Measurements from ENCODE around the gene ADGRG3. TPM values are rescaled to one million over a fixed set of nuclear protein-coding genes. Genes with fewer than 3 reads are reported as not detected.

The ADGRG3 gene
- total and polyA plus RNA-seq, 9 of the 15 experiments (the other 6 are each of a cell fraction or from before 2014, with no cell fraction given): 0.09 to 0.52 (median 0.14) TPM; not detected in 3

DNA sequence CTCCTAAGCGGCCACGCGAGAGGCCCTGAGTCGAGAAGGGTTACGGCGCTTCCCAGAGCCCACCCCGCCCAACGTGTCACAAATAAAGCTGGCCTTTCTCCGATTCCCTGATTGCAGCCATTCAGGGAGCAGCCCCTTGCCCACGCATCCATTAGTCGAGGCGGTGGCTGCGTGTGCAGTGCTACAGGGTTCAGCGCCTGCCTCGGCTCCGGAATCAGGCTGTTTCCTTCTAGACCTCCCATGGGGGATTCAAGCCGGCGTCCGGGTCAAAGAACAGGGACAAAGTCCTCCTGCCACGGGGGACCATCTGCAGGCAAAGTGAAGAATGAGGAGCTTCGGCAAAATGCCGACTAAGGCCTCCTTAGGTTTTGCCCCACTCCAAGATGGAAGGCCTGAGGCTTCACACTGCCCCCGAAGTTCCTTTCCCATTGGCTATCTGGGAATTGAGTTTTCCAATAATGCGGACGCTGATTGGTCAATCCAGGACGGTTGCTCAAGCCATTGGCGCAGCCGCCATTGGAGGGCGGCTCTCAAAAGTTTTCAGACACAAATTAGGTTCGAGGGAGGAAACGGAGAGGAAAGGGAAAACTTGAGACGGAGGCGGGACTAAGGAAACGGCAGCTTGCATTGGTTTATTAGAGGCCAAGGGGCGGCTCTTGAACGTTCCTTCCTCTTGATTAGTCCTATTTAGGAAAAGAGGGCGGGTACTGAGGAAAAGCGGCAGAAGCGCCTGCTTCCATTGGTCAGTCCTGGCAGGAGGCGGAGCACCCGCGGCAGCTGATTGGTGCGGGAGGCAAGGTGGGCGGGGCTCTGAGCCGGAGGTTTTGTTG is 67.0 kb downstream of the ADGRG3 start (continued):
- TF ChIP-seq, protein P1, sequence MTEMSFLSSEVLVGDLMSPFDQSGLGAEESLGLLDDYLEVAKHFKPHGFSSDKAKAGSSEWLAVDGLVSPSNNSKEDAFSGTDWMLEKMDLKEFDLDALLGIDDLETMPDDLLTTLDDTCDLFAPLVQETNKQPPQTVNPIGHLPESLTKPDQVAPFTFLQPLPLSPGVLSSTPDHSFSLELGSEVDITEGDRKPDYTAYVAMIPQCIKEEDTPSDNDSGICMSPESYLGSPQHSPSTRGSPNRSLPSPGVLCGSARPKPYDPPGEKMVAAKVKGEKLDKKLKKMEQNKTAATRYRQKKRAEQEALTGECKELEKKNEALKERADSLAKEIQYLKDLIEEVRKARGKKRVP (CRISPR knock-in tag; IDR thresholded peaks at IDR 0.05): no peak
- TF ChIP-seq BRF1 (IDR thresholded peaks at IDR 0.05; ENCODE audit: borderline replicate concordance, extremely low read depth, insufficient read length) (no peak), JUND (IDR thresholded peaks at IDR 0.05; ENCODE audit: borderline replicate concordance, low read depth, low read length) (0 out of 2 replicates have a peak, but pooled peaks have one; percentile 4), JUND (tag; IDR thresholded peaks at IDR 0.05; ENCODE audit: borderline replicate concordance, low read depth, low read length) (0 out of 3 replicates have a peak, but pooled peaks have one; percentile 27), NR4A1 (CRISPR knock-in tag; IDR thresholded peaks at IDR 0.05) (no peak), NR4A1 (tag; IDR thresholded peaks at IDR 0.05) (no peak), MCM2 (IDR thresholded peaks at IDR 0.05; ENCODE audit: low read depth) (no peak), KLF6 (CRISPR knock-in tag; IDR thresholded peaks at IDR 0.05; ENCODE audit: borderline replicate concordance) (no peak), ZNF274 (IDR thresholded peaks at IDR 0.05; ENCODE audit: borderline replicate concordance, low read depth, low read length) (no peak), CHCHD3 (CRISPR knock-in tag; IDR thresholded peaks at IDR 0.05) (no peak), ZNF41 (CRISPR knock-in tag; conservative IDR thresholded peaks at IDR 0.05) (no peak), SMARCA5 (IDR thresholded peaks at IDR 0.05) (no peak), KDM2B (CRISPR knock-in tag; IDR thresholded peaks at IDR 0.05) (no peak)
- TF ChIP-seq, protein P2, sequence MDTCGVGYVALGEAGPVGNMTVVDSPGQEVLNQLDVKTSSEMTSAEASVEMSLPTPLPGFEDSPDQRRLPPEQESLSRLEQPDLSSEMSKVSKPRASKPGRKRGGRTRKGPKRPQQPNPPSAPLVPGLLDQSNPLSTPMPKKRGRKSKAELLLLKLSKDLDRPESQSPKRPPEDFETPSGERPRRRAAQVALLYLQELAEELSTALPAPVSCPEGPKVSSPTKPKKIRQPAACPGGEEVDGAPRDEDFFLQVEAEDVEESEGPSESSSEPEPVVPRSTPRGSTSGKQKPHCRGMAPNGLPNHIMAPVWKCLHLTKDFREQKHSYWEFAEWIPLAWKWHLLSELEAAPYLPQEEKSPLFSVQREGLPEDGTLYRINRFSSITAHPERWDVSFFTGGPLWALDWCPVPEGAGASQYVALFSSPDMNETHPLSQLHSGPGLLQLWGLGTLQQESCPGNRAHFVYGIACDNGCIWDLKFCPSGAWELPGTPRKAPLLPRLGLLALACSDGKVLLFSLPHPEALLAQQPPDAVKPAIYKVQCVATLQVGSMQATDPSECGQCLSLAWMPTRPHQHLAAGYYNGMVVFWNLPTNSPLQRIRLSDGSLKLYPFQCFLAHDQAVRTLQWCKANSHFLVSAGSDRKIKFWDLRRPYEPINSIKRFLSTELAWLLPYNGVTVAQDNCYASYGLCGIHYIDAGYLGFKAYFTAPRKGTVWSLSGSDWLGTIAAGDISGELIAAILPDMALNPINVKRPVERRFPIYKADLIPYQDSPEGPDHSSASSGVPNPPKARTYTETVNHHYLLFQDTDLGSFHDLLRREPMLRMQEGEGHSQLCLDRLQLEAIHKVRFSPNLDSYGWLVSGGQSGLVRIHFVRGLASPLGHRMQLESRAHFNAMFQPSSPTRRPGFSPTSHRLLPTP (IDR thresholded peaks at IDR 0.05; ENCODE audit: borderline replicate concordance, extremely low read depth, insufficient read length): no peak
- TF ChIP-seq, protein P3, sequence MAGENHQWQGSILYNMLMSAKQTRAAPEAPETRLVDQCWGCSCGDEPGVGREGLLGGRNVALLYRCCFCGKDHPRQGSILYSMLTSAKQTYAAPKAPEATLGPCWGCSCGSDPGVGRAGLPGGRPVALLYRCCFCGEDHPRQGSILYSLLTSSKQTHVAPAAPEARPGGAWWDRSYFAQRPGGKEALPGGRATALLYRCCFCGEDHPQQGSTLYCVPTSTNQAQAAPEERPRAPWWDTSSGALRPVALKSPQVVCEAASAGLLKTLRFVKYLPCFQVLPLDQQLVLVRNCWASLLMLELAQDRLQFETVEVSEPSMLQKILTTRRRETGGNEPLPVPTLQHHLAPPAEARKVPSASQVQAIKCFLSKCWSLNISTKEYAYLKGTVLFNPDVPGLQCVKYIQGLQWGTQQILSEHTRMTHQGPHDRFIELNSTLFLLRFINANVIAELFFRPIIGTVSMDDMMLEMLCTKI (IDR thresholded peaks at IDR 0.05; ENCODE audit: partially characterized antibody): no peak
